ENCODE measurements around the gene PARS2. TPM values are rescaled to one million over a fixed set of nuclear protein-coding genes. Genes with fewer than 3 reads are reported as not detected.

Gene PARS2
- total and polyA plus RNA-seq, 4 donors = 2.1 to 4.1 (median 3.3) TPM

GRCh38 chr1:54710841-54711240, 53.5 kb downstream of the PARS2 start:
- Histone ChIP-seq H3K4me1 (ENCODE audit: control insufficient read depth in 4 of 4, insufficient read depth in 4 of 4, low read length in 3 of 4) (peaks cover 0 to 7% (median 2%) of the 10 kb centered on the region in 4 donors), H3K36me3 (ENCODE audit: control insufficient read depth in 4 of 4, insufficient read depth in 3 of 4, low read depth in 1 of 4, low read length in 3 of 4) (peaks cover 0 to 12% (median 6%) of the 10 kb centered on the region in 4 donors), H3K9me3 (ENCODE audit: control insufficient read depth in 4 of 4, low read length in 3 of 4) (no peaks in the 10 kb centered on the region), H3K27me3 (ENCODE audit: control insufficient read depth in 4 of 4, insufficient read depth in 4 of 4, low read length in 3 of 4) (no peaks in the 10 kb centered on the region), H3K9ac (ENCODE audit: low read depth in 1 of 2, low read length in 2 of 2) (no peak overlapping the region), H3K27ac (ENCODE audit: low read depth in 1 of 2, low read length in 2 of 2) (no peak overlapping the region), H3K4me3 (ENCODE audit: low read depth in 1 of 3, low read length in 3 of 3) (no peak overlapping the region)
- WGBS = 89% methylated on average over 6 of the region's 6 CpGs
- TF ChIP-seq EGR1 (IDR thresholded peaks at IDR 0.05; ENCODE audit: low read depth in 2 of 2) (no peak), REST (IDR thresholded peaks at IDR 0.05) (no peak), HNF4A (conservative IDR thresholded peaks at IDR 0.05) (no peak), GABPA (IDR thresholded peaks at IDR 0.05 in 1 of 2, conservative IDR thresholded peaks at IDR 0.05 in 1 of 2) (no peak), CTCF (IDR thresholded peaks at IDR 0.05; ENCODE audit: low read depth, low read length, missing input control) (no peak), TAF1 (conservative IDR thresholded peaks at IDR 0.05) (no peak), RAD21 (IDR thresholded peaks at IDR 0.05) (no peak), JUND (IDR thresholded peaks at IDR 0.05) (no peak), FOXA1 (IDR thresholded peaks at IDR 0.05) (no peak), HNF4G (IDR thresholded peaks at IDR 0.05) (no peak), SP1 (IDR thresholded peaks at IDR 0.05) (no peak), RXRA (IDR thresholded peaks at IDR 0.05) (no peak), NR2F2 (IDR thresholded peaks at IDR 0.05) (no peak), ZBTB33 (IDR thresholded peaks at IDR 0.05) (no peak), ATF3 (IDR thresholded peaks at IDR 0.05) (no peak), FOXA2 (IDR thresholded peaks at IDR 0.05) (no peak), YY1 (IDR thresholded peaks at IDR 0.05) (no peak), MAX (IDR thresholded peaks at IDR 0.05) (no peak)
- no peak for DNase-seq (ENCODE audit: low spot score)

Measured in liver (tissue), 9 donors.